Vagina (tissue), 2 donors: ENCODE results near the gene PRRG2.

ENCODE experiments used
- CTCF ChIP-seq, 3 experiments: fragments of 450-650 bp in 2 of 3; fragments of 200-600 bp in 1 of 3; sonication (generic) in 1 of 3; IDR thresholded peaks; one replicate each; pipeline ENCODE4 v1.5.1; 2017 to 2019; ENCODE audit warnings: antibody characterized with exemption in 3 of 3, mild to moderate bottlenecking in 2 of 3, moderate library complexity in 2 of 3
- POLR2A ChIP-seq, 2 donors: fragments of 450-650 bp; IDR thresholded peaks; one replicate each; pipeline ENCODE4 v1.6.1; 2017; ENCODE audit warnings: antibody characterized with exemption in 2 of 2, mild to moderate bottlenecking in 2 of 2, moderate library complexity in 2 of 2

DNA sequence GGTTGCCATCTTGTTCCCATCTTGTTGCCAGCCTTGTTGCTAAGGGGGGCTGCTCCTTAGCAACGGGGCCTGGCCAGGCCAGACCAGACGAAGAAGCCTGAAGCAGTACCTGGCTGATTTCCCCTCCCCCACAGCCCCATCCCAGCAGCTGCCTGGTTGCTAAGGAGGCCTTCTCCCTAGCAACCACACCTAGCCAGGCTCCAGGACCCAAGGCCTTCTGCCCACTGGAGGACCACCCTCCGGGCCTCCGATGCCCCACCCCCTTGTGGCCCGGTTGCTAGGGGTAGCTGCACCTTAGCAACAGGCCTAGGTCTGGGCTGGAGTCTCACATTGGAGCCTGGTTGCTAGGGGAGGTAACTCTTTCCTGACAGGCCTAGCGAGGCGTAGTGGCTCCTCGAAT is 3.9 kb downstream of the PRRG2 start:
- TF ChIP-seq CTCF (IDR thresholded peaks at IDR 0.05) (no peak), POLR2A (IDR thresholded peaks at IDR 0.05) (no peak)
